HUES6 (cell line): ENCODE results near the gene TPD52L3.

Experiments
- H3K27ac ChIP-seq: 2 replicates; pipeline ENCODE4 v1.7.0; 2013; ENCODE audit warnings: low read depth, mild to moderate bottlenecking, low read length, inconsistent platforms
- H3K27me3 ChIP-seq: 2 replicates; pipeline ENCODE4 v1.6.1; 2013; ENCODE audit warnings: low read length; ENCODE audit not compliant: control insufficient read depth, insufficient read depth
- H3K36me3 ChIP-seq: 2 replicates; pipeline ENCODE4 v1.6.1; 2013; ENCODE audit warnings: low read length; ENCODE audit not compliant: control insufficient read depth, insufficient read depth
- H3K4me1 ChIP-seq: 2 replicates; pipeline ENCODE4 v1.6.1; 2013; ENCODE audit warnings: low read length; ENCODE audit not compliant: control insufficient read depth, insufficient read depth
- H3K4me3 ChIP-seq: 2 replicates; pipeline ENCODE4 v1.5.1; 2013; ENCODE audit warnings: low read depth, low read length
- H3K9ac ChIP-seq: one replicate; pipeline ENCODE4 v1.6.1; 2013; ENCODE audit warnings: mild to moderate bottlenecking, low read length
- H3K9me3 ChIP-seq: 2 replicates; pipeline ENCODE4 v1.6.1; 2013; ENCODE audit warnings: low read depth, low read length; ENCODE audit not compliant: control insufficient read depth, insufficient read depth

Gene TPD52L3

DNA sequence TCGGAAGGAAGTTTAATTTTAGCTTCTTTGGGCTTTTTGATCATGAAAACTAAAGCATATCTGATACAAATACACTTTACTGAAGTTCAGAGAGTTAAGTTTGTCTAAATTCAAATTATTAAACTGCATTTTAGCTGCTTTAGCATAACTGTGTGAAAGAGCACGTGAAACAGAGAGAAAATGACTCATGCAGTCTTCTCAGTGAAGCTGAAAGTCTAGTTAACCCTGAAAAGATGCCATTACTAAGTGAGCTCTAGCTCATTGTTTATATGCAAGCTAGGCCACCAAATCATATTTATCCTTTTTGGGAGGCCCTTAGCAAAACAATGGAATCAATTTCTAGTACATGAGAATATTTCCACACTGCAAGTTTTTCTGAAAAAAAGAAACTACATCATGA is 27.6 kb downstream of the TPD52L3 start:
- Histone ChIP-seq H3K9ac (no peak overlapping the region), H3K4me3 (no peak overlapping the region), H3K27ac (no peak overlapping the region), H3K36me3 (no peaks in the 10 kb centered on the region), H3K27me3 (no peaks in the 10 kb centered on the region), H3K9me3 (no peaks in the 10 kb centered on the region), H3K4me1 (no peaks in the 10 kb centered on the region)

- Histone ChIP-seq H3K27me3 (no peaks in the 10 kb centered on the region), H3K9me3 (no peaks in the 10 kb centered on the region), H3K4me3 (no peak overlapping the region), H3K36me3 (no peaks in the 10 kb centered on the region), H3K4me1 (no peaks in the 10 kb centered on the region), H3K9ac (no peak overlapping the region), H3K27ac (no peak overlapping the region)
Observed at GRCh38 chr9:6356441-6356840, 28.3 kb downstream of the TPD52L3 start.

DNA sequence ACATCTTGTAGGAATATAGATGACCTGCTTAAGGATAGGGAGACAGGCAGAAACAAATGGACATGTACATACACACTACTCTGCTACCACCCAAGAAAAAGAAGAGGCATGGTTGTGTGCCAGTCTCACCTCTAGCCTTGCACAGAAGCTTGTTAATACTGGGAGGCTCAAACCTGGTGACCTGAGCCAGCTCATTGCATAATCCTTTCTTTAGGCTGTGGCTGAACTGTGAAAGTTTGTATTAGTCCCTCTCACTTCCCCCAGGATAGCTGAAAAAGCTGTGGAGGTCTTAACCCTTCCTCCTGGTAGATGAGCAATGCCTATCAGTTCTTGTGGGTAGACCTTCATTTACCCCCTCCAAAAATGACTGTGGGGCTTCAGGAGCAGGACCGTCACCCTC is 28.7 kb downstream of the TPD52L3 start:
- Histone ChIP-seq H3K27me3 (no peaks in the 10 kb centered on the region), H3K9ac (no peak overlapping the region), H3K4me1 (no peaks in the 10 kb centered on the region), H3K36me3 (no peaks in the 10 kb centered on the region), H3K9me3 (no peaks in the 10 kb centered on the region), H3K4me3 (no peak overlapping the region), H3K27ac (no peak overlapping the region)

- Histone ChIP-seq H3K27me3 (no peaks in the 10 kb centered on the region), H3K4me3 (no peak overlapping the region), H3K4me1 (no peaks in the 10 kb centered on the region), H3K9ac (no peak overlapping the region), H3K36me3 (no peaks in the 10 kb centered on the region), H3K27ac (no peak overlapping the region), H3K9me3 (peaks cover 30% of the 10 kb centered on the region)
Observed at GRCh38 chr9:6367128-6367890, 39.1 kb downstream of the TPD52L3 start.

DNA sequence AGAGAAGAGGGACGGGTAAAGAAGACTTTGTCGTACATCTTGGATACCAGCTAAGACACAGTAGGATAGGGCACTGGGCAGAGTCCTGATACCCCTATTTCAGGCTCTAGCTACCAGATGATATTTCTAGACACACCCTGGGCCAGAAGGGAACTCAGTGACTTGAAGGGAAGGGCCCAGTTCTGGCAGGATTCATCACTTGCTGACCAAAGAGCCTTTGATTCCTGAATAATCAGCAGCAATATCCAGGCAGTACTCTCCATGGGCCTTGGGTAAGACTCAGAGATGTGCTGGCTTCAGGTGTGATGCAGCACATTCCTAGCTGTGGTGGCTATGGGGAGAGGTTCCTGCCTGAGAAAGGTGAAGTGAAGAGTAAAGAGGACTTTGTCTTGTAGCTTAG is 40.7 kb downstream of the TPD52L3 start:
- Histone ChIP-seq H3K4me1 (no peaks in the 10 kb centered on the region), H3K9ac (no peak overlapping the region), H3K27me3 (no peaks in the 10 kb centered on the region), H3K9me3 (peaks cover 38% of the 10 kb centered on the region), H3K27ac (no peak overlapping the region), H3K4me3 (no peak overlapping the region), H3K36me3 (no peaks in the 10 kb centered on the region)
